Frontal cortex (tissue), 4 donors: Measurements from ENCODE around the gene CREB3L2. TPM values are rescaled to one million over a fixed set of nuclear protein-coding genes. Genes with fewer than 3 reads are reported as not detected.
"Not testable (repeated sequence)": the region's sequence is repeated elsewhere in the genome, so short reads cannot be mapped to it uniquely, and the experiment has no call there.

Source experiments
- DNase-seq, 2 donors: peaks; one replicate each; pipeline ENCODE4 v3.0.0; 2012; ENCODE audit warnings: low spot score in 2 of 2
- FAIRE-seq: peaks from 2 replicates; lab custom pipeline; 2012; peaks lifted over from hg19 to GRCh38; lab: Jason Lieb, UNC
- total RNA-seq: library from RNA; depleted of rRNA; stranded (reverse); fragments of >200 nt; gene quantifications from one replicate; pipeline ENCODE4 v1.2.3, GENCODE V29; 2014
- donor health status: control.
- donor health status: control.
- donor health status: control.

Gene CREB3L2
- 0.82 TPM for total RNA-seq

GRCh38 chr7:138001529-138002095 lies at the start of gene CREB3L2:
TSS of gene CREB3L2 (minus strand) at chr7:138002086. CDS start at chr7:138001705, 381 bp downstream.
- FAIRE-seq (no peak), DNase-seq (no peak)

DNA sequence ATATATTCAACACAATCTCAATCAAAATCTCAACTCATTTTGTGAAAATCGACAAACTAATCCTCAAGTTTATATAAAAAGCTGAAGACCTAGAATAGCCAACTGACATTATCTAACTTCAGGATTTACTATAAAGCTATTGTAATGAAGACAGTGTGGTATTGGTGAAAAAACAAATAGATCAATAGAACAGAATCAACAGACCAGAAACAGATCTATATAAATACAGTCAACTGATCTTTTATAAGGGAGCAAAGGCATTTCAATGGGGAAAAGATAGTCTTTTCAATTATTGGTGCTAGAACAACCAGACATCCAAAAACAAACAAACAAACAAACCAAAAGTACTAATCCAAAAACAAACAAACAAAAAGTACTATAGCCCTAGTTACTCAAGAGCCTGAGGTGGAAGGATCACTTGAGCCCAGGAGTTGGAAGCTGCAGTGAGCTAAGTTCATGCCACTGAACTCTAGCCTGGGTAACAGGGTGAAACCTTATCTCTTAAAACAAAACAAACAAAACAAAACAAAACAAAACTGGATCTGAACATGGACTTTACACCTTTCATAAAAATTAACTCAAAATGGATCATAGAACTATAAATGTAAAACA lies 47.7 kb upstream of the CREB3L2 start:
- FAIRE-seq (no peak), DNase-seq (no peak)

DNA sequence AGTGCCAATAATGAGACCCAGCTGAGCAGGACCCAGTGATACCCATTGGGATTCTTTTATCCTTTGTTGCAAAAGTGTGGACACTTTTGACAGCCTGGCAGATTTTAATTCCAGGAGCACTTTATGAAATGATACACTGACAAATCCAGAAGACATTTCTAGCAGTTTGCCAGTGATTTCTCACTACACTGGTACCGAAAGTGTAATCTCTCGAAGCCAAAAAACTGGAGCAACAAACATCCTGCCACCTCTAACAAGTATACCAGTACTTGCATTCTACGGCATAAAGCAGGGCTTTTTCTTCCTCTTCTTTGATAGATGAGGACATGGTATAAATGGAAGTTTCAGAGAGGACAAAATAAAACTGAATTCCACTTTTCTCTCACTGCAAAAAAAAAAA lies 46.0 kb upstream of the CREB3L2 start:
- DNase-seq (no peak), FAIRE-seq (no peak)

- no peak for FAIRE-seq
- no peak for DNase-seq
These were observed 43.0 kb upstream of the CREB3L2 start for GRCh38 chr7:138044897-138045296.

DNA sequence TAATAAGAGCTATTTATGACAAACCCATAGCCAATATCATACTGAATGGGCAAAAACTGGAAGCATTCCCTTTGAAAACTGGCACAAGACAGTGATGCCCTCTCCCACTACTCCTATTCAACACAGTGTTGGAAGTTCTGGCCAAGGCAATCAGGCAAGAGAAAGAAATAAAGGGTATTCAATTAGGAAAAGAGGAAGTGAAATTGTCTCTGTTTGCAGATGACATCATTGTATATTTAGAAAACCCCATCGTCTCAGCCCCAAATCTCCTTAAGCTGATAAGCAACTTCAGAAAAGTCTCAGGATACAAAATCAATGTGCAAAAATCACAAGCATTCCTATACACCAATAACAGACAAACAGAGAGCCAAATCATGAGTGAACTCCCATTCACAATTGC lies 38.2 kb upstream of the CREB3L2 start:
- FAIRE-seq, DNase-seq: not testable (repeated sequence)

DNA sequence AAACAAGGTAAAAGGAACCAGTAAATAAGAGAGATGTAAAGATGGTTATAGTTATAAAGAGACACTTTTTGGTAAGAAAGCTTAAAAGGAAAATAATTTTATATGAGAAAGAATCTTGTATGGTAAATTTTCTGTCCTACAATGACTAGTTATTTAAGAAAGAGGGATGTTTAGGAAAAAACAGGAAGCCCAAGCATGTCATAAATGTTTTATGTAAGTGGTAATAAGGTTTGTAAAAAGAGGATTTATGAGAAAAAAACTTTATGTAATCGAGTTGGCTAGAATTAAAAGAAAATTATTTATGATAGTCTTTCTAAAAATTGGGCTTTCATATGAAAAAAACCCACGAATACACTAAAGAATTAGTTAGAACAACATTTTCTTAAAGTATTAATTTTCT lies 34.2 kb upstream of the CREB3L2 start:
- FAIRE-seq, result peak; percentile 3
- no peak for DNase-seq

GRCh38 chr7:138033241-138033640 lies 31.4 kb upstream of the CREB3L2 start:
- DNase-seq (no peak), FAIRE-seq (no peak)

DNA sequence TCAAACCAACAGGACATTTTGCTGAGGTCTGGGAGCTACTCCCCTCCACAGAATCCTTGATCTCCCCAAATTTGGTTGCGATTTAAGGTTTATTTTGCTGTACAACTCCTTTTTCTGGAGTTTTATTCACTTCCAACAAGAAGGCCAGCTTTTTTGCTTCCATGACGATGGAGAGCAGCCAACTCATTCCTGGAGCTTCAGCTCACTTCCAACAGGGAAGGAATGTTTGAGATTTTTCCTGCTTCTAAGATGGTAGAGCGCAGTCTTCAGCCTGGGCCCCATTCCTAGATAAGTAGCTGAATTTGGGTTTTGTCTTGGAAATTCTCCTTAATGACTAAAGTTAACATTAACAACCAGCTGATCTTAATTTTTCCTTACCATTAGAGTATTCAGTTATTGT lies 30.9 kb upstream of the CREB3L2 start:
- no peak for DNase-seq
- FAIRE-seq, result no peak

- FAIRE-seq (no peak), DNase-seq (no peak)
These were observed 30.3 kb upstream of the CREB3L2 start for GRCh38 chr7:138032186-138032585.

DNA sequence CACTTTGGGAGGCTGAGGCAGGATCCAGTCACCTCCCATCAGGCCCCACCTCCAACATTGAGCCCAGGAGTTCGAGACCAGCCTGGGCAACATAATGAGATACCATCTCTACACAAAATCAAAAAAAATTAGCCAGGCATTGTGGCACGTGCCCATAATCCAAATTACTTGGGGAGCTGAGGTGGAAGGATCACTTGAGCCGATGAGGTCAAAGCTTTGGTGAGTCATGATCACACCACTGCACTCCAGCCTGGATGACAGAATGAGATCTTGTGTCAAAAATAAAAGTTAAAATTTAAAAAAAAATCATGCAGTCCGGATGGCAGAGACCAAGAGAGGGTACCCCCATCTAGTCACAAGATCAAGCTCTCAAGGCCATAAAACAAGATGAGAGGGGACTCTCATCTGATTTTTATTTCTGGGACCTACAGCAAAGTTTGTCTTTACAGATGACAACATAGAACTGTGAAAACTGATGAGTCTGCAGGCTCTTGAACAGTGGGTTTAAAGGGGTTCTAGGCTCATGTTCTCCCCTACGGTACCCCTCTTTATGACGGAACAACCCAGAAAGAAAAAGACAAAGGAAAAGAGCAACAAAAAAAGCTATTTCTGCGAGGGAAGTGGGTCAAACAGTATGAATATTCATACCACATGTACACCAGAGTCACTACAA lies 28.9 kb upstream of the CREB3L2 start:
- DNase-seq, result no peak
- no peak for FAIRE-seq

DNA sequence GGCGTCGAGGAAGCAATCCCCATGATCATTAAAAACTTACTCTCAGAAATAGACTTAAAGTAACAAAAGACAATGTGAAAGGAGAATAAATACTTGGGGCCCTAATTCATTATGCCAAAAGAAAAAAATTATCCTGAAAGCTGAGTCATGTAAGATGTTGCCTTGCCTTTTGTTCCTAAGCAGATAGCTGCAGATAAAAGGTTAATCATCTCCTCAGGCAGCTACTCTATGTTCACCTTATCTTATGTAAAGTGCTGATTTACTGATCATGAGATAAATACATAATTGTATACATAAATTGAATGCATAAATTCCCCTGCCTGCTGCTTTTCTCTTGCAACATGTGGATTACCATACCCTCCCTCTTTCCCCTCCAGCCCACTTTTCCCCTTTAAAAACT lies 28.1 kb upstream of the CREB3L2 start:
- no peak for DNase-seq
- FAIRE-seq, result no peak

DNA sequence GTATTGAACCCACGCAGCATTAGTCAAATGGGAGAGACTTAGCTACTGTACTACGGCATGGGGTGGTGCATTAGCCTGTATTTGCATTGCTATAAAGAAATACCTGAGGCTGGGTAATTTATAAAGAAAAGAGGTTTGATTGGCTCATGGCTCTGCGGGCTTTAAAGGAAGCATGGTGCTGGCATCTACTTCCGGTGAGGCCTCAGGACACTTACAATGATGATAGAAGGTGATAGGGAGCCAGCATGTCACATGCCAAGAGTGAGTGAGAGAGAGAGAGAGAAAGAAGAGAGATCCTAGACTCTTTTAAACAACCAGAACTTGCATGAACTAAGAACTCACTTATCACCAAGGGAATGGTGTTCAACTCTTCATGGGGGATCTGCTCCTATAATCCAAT lies 27.2 kb upstream of the CREB3L2 start:
- DNase-seq (no peak), FAIRE-seq (no peak)

DNA sequence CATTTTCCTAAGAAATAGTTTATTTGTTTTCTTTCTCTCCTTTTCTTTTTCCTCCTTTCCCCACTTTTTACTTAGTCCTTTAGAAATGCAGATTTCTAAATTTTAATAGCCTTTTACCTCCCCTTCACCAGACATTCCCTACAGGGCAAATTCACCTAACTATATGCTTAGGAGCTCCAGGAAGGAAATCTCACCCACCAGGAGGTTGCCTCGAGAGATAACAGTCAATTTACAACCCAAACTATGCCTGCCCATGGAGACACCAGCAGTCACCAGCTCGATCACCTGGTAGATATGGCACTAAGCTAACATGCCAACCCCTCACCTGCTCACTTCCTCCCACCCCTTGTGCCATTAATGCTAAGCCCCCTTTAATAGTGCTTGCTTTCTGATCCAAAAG lies 25.2 kb upstream of the CREB3L2 start:
- DNase-seq (no peak), FAIRE-seq (no peak)

DNA sequence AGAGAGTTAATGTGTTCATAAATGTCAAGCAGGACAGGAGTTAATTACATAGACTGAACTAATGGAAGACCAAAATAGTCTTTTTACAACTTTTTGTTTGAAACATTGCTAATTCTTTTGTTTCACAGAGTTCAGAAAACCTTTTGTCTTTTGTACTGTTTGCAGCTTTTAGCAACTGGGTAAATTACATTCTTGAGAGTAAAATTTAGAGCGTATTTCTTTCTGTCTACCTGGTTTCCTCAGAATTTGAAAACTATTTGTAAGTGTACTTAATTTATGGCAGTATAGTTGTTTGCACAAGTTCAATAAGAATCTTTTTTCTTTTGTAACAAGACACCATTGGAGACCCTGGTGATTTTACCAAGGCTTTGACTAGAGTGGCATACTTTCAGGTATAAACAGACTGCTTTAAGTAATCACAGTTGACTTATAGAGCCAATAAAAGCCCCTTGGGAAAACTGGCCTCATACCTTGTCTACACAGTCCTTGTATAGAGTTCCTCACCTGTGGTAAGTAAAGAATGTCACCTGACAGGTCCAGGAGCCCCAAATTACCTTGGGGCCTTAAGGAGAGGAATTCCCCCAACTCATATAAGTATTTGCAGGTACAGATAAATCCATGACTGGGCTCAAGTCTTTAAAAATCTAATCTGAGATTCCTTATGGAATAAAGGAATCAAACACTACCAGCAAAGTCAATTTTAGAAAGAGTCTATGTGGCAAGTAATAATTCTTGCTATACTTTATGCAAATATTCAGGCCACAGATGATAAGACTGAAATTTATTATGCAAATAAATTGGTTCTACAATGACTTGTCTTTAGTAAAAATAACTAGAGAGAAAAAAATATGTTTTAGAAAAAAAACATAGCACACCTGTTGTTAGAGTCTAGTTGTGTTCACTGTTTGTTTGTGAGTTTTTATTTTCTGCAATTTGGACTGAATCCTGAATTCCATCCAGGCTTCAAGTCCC lies 23.6 kb upstream of the CREB3L2 start:
- FAIRE-seq (no peak), DNase-seq (no peak)

DNA sequence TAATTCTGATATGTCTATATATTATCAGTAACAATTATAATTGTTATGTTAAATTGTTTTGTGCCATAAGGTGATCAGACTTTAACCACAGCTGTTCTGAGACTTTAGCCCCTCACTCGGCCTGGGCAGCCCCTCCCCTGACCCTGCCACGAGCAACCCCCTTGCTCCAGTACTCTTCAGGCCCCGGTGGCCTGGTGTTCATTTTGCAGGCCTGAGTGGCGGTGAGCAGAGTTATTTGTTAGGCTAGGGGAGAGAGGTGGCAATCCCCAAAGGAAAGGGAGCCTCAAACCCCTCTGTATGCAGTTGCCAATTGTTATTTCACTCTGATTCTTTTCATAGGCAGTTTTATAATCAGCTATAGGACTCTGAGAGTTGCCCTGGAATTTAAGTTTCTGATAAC lies 22.9 kb upstream of the CREB3L2 start:
- no peak for FAIRE-seq
- DNase-seq, result no peak

DNA sequence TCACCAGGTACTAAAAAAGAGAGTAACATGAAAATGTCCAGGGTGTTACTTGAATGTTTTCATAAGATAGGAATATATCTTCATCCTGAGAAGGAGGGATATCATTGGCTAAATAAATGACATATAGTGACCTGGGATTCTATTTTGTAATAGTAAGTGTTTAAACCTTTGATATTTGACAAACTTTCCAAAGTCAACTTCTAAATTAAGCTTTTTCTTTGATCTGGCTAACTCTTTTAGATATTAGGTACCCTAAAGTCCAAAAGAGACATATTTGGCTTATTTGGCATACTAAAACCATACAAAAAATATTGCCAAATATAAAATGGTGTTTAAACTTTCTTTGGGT lies 22.4 kb upstream of the CREB3L2 start:
- FAIRE-seq, result no peak
- DNase-seq, result no peak

DNA sequence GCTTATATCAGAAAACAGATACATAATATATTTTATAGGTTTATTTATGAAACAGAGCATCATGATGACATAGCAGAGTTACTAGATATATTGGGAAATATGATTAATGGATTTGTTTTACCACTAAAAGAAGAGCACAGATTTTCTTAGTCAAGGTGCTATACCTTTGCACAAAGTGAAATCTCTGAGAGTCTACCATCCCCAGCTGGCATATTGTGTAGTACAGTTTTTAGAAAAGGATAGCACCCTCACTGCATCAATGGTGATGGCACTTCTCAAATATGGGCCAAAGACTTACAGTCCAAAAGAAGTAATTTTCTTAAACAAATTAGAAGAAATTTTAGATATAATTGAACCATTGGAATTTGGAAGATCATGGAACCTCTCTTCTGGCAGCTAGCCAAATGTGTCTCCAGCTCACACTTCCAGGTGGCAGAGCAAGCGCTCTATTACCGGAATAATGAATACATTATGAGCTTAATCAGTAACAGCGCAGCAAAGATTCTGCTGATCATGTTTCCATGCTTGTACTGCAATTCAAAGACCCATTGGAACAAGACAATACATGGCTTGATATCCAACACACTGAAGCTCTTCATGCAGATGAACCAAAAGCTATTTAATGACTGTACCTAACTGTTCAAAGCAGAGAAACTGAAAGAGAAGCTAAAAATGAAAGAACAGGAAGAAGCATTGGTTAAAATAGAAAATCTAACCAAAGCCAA lies 21.9 kb upstream of the CREB3L2 start:
- no peak for DNase-seq
- no peak for FAIRE-seq

- DNase-seq, result no peak
- FAIRE-seq, result no peak
These were observed 20.0 kb upstream of the CREB3L2 start for GRCh38 chr7:138021889-138022288.

- DNase-seq (no peak), FAIRE-seq (no peak)
These were observed 16.1 kb upstream of the CREB3L2 start for GRCh38 chr7:138017992-138018391.

- no peak for FAIRE-seq
- no peak for DNase-seq
These were observed 13.2 kb upstream of the CREB3L2 start for GRCh38 chr7:138015096-138015495.
